Loucy (cell line): ENCODE results near the gene PDE4D.

Source experiments
- H2AFZ ChIP-seq: fragments of 200-600 bp; sonication (generic); 2 replicates; pipeline ENCODE4 v1.6.0; 2016; ENCODE audit warnings: antibody characterized with exemption, mild to moderate bottlenecking, low read length, moderate library complexity
- H3F3A ChIP-seq: fragments of 200-600 bp; 2 replicates; pipeline ENCODE4 v1.6.0; 2016; ENCODE audit warnings: antibody characterized with exemption, low read depth, mild to moderate bottlenecking
- H3K27me3 ChIP-seq: fragments of 200-600 bp; sonication (generic); 2 replicates; pipeline ENCODE4 v1.6.1; 2014; ENCODE audit warnings: low read length, mild to moderate bottlenecking; ENCODE audit not compliant: insufficient read depth, poor library complexity, severe bottlenecking
- H3K36me3 ChIP-seq: fragments of 200-600 bp; sonication (generic); 2 replicates; pipeline ENCODE4 v1.6.1; 2016; ENCODE audit warnings: low read length; ENCODE audit not compliant: insufficient read depth
- H3K4me1 ChIP-seq: fragments of 200-600 bp; sonication (generic); 2 replicates; pipeline ENCODE4 v1.5.1; 2014; ENCODE audit warnings: low read length, mild to moderate bottlenecking; ENCODE audit not compliant: insufficient read depth, poor library complexity, severe bottlenecking
- H3K4me2 ChIP-seq: fragments of 200-600 bp; sonication (generic); 2 replicates; pipeline ENCODE4 v1.6.0; 2014; ENCODE audit warnings: antibody characterized with exemption, low read length, low read depth, mild to moderate bottlenecking; ENCODE audit not compliant: poor library complexity, severe bottlenecking
- H3K4me3 ChIP-seq: fragments of 200-600 bp; sonication (generic); 2 replicates; pipeline ENCODE4 v1.5.1; 2014; ENCODE audit warnings: low read length, mild to moderate bottlenecking, mixed read lengths; ENCODE audit not compliant: poor library complexity, severe bottlenecking
- H3K79me2 ChIP-seq: fragments of 200-600 bp; sonication (generic); 2 replicates; pipeline ENCODE4 v1.6.1; 2014; ENCODE audit warnings: low read length; ENCODE audit not compliant: insufficient read depth
- H3K9ac ChIP-seq: fragments of 200-600 bp; sonication (generic); 2 replicates; pipeline ENCODE4 v1.6.0; 2014; ENCODE audit warnings: mild to moderate bottlenecking, low read depth, low read length, moderate library complexity; ENCODE audit not compliant: poor library complexity, severe bottlenecking
- H3K9me2 ChIP-seq: fragments of 200-600 bp; sonication (generic); replicated peaks from 2 replicates; pipeline ENCODE4 v1.6.1; 2016; ENCODE audit warnings: low read depth, low read length, mixed read lengths
- H3K9me3 ChIP-seq: fragments of 200-600 bp; sonication (generic); 2 replicates; pipeline ENCODE4 v1.6.1; 2014; ENCODE audit warnings: mild to moderate bottlenecking, antibody characterized with exemption, low read length, low read depth; ENCODE audit not compliant: insufficient read depth
- H4K20me1 ChIP-seq: fragments of 200-600 bp; sonication (generic); 2 replicates; pipeline ENCODE4 v1.6.0; 2014; ENCODE audit warnings: antibody characterized with exemption, low read length, mild to moderate bottlenecking; ENCODE audit not compliant: insufficient read depth, poor library complexity, severe bottlenecking
- EZH2phosphoT487 ChIP-seq: fragments of 200-600 bp; IDR thresholded peaks from 2 replicates; pipeline ENCODE4 v1.6.1; 2018; ENCODE audit warnings: antibody characterized with exemption, mild to moderate bottlenecking, moderate library complexity, borderline replicate concordance
- TF ChIP-seq, protein P1 (sequence below): fragments of 200-600 bp; sonication (generic); conservative IDR thresholded peaks from 2 replicates; pipeline ENCODE4 v1.5.1; 2014; ENCODE audit warnings: mild to moderate bottlenecking, antibody characterized with exemption, low read length

Gene PDE4D

DNA sequence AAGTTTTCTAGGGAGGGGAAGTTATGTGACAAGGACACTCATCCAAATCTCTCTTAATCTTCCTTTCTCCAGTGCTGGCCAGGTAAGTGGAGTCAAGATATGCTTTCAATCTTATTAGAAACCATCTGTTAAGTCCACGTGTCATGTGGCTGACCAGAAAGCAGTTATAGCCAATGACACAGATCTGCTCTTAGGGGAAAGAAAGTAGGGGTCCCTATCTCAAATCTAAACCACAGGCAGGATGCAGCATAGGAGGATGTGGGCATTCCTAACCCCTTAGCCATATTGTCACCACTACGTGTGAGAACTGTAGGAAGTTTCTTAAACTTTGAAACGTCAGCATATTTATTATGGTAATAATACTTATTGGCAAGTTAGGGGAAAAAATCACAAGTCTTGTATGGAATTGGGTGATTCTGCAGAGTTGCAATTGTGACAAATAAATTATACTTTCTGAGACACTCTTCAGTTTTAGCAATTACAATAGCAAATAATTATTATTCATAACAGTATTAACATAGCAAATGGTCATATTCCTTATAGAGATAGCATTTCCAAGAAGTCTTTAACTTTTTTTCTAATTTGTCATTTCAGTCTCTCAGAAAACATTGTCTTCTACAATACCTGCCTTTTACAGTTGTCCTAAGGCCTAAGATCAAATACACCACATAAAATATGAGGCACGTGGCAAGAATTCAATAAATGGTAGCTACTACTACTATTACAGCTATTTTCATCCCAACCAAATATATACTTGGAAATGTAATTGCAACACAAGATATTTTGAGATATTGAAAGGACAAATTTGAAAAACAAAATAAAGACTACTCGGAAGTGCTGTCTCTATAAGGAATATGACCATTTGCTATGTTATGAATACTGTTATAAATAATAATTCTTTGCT lies 236.9 kb downstream of the PDE4D start:
- Histone ChIP-seq H3K9me3 (no peaks in the 10 kb centered on the region), H3K36me3 (no peaks in the 10 kb centered on the region), H4K20me1 (no peaks in the 10 kb centered on the region), H3K79me2 (no peaks in the 10 kb centered on the region), H3K4me3 (peak overlapping the region; percentile 25), H3K4me1 (peaks cover 63% of the 10 kb centered on the region), H2AFZ (no peak overlapping the region), H3K4me2 (peak overlapping the region; percentile 60), H3K27me3 (no peaks in the 10 kb centered on the region), H3K9ac (peak overlapping the region; percentile 31), H3K9me2 (no peaks in the 10 kb centered on the region), H3F3A (no peaks in the 10 kb centered on the region)
- no peak for TF ChIP-seq EZH2phosphoT487
- TF ChIP-seq, protein P1, sequence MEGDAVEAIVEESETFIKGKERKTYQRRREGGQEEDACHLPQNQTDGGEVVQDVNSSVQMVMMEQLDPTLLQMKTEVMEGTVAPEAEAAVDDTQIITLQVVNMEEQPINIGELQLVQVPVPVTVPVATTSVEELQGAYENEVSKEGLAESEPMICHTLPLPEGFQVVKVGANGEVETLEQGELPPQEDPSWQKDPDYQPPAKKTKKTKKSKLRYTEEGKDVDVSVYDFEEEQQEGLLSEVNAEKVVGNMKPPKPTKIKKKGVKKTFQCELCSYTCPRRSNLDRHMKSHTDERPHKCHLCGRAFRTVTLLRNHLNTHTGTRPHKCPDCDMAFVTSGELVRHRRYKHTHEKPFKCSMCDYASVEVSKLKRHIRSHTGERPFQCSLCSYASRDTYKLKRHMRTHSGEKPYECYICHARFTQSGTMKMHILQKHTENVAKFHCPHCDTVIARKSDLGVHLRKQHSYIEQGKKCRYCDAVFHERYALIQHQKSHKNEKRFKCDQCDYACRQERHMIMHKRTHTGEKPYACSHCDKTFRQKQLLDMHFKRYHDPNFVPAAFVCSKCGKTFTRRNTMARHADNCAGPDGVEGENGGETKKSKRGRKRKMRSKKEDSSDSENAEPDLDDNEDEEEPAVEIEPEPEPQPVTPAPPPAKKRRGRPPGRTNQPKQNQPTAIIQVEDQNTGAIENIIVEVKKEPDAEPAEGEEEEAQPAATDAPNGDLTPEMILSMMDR: no peak

DNA sequence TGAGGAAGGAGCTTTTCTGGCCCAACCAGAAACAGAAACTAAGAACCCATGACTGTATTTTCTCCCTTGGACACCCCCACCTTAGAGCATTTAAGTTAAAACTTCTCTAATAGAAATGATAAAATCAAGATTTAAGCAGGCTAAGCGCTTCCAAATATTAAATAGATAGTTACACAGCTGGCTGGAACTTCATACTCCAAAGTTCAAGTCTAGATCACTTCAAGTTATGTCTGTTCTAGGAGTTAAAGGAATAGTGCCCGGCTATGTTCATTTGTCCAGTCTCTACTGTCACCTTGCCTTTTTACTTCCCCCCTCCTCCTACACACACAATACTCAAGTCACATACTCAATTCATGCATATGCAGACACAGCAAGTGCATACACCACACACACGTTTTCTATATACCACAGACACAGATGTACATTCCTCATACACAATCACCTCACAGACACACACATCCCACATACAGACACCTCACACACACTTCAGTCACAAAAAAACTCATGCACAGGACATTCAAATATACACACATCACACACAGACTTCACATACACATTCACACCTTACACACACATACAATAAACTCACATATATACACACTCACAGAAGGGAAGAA lies 237.7 kb downstream of the PDE4D start:
- H3K9ac ChIP-seq: peak overlapping the region; percentile 31
- peaks cover 57% of the 10 kb centered on the region for H3K4me1 ChIP-seq
- no peaks in the 10 kb centered on the region for H3K9me2 ChIP-seq
- H3K27me3 ChIP-seq: no peaks in the 10 kb centered on the region
- no peaks in the 10 kb centered on the region for H3F3A ChIP-seq
- no peaks in the 10 kb centered on the region for H4K20me1 ChIP-seq
- H3K4me3 ChIP-seq: peak overlapping the region; percentile 25
- TF ChIP-seq EZH2phosphoT487: no peak
- TF ChIP-seq, protein P1: no peak
- H2AFZ ChIP-seq: peak overlapping the region; percentile 44; the same call in 1 of the 2 replicates
- no peaks in the 10 kb centered on the region for H3K36me3 ChIP-seq
- no peaks in the 10 kb centered on the region for H3K79me2 ChIP-seq
- H3K9me3 ChIP-seq: no peaks in the 10 kb centered on the region
- H3K4me2 ChIP-seq: peak overlapping the region; percentile 60

DNA sequence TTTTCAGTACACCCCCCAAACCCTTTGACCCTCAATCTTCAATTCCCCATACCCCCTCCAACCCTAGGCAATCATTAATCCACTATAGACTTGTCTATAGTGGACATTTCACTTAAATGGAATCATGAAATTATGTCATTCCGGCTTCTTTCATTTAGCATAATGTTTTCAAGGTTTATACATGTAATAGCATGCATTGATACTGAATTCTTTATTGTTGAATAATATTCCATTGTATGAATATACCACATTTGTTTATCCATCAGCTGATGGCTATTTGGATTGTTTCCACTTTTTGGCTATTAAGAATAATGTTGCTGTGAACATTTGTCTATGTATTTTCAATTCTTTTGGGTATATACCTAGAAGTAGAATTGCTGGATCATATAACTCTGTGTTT lies 238.8 kb downstream of the PDE4D start:
- 0 out of 2 replicates have a peak overlapping the region, but pooled peaks have one; percentile 0 for H2AFZ ChIP-seq
- no peaks in the 10 kb centered on the region for H3K36me3 ChIP-seq
- no peaks in the 10 kb centered on the region for H3K9me3 ChIP-seq
- TF ChIP-seq, protein P1: no peak
- H3K79me2 ChIP-seq: no peaks in the 10 kb centered on the region
- no peaks in the 10 kb centered on the region for H3K9me2 ChIP-seq
- 0 out of 2 replicates have a peak, but pooled peaks cover 3% of the 10 kb centered on the region for H3F3A ChIP-seq
- no peak overlapping the region for H3K9ac ChIP-seq
- H4K20me1 ChIP-seq: no peaks in the 10 kb centered on the region
- no peaks in the 10 kb centered on the region for H3K27me3 ChIP-seq
- H3K4me3 ChIP-seq: no peak overlapping the region
- no peak overlapping the region for H3K4me2 ChIP-seq
- H3K4me1 ChIP-seq: peaks cover 49% of the 10 kb centered on the region
